ENCODE data around the gene SNAP25.

- TF ChIP-seq CTCF (IDR thresholded peaks at IDR 0.05): no peak
- no peak for TF ChIP-seq POLR2AphosphoS5 (IDR thresholded peaks at IDR 0.05)
- TF ChIP-seq POLR2A (IDR thresholded peaks at IDR 0.05): no peak
Measured at GRCh38 chr20:10288954-10289646, 70.5 kb downstream of the SNAP25 start.

Measured in sigmoid colon (tissue), 4 donors.